SHP77 (cell line): ENCODE measurements around the gene CHPF2.

ENCODE experiments used
- DNase-seq, 2 experiments: peaks; one replicate each; lab custom pipeline; 2025; lab: John Stamatoyannopoulos, UW

Gene CHPF2

GRCh38 chr7:151264615-151265014 is 32.3 kb downstream of the CHPF2 start:
- DNase-seq = no peak

GRCh38 chr7:151265351-151265931 is 33.2 kb downstream of the CHPF2 start:
- no peak for DNase-seq

- DNase-seq = no peak
Measured at GRCh38 chr7:151269511-151269910, 37.2 kb downstream of the CHPF2 start.

GRCh38 chr7:151271699-151272355 is 39.5 kb downstream of the CHPF2 start:
- DNase-seq = no peak

GRCh38 chr7:151272405-151272804 is 40.1 kb downstream of the CHPF2 start:
- no peak for DNase-seq

- no peak for DNase-seq
Measured at GRCh38 chr7:151272877-151273276, 40.6 kb downstream of the CHPF2 start.

- no peak for DNase-seq
Measured at GRCh38 chr7:151273651-151274390, 41.5 kb downstream of the CHPF2 start.

GRCh38 chr7:151274396-151274795 is 42.1 kb downstream of the CHPF2 start:
- no peak for DNase-seq

GRCh38 chr7:151274936-151275812 is 42.9 kb downstream of the CHPF2 start:
- DNase-seq = no peak

- no peak for DNase-seq
Measured at GRCh38 chr7:151275813-151276577, 43.7 kb downstream of the CHPF2 start.

GRCh38 chr7:151276666-151277590 is 44.6 kb downstream of the CHPF2 start:
- peak; percentile 14 to 53 for DNase-seq

GRCh38 chr7:151277631-151278030 is 45.3 kb downstream of the CHPF2 start:
- DNase-seq = no peak

GRCh38 chr7:151278949-151279348 is 46.7 kb downstream of the CHPF2 start:
- DNase-seq = no peak

GRCh38 chr7:151279868-151280267 is 47.6 kb downstream of the CHPF2 start:
- no peak for DNase-seq

- DNase-seq = no peak
Measured at GRCh38 chr7:151280388-151281019, 48.2 kb downstream of the CHPF2 start.

- DNase-seq = no peak
Measured at GRCh38 chr7:151281686-151282085, 49.4 kb downstream of the CHPF2 start.

GRCh38 chr7:151282111-151282510 is 49.8 kb downstream of the CHPF2 start:
- DNase-seq = no peak

GRCh38 chr7:151283302-151283701 is 51.0 kb downstream of the CHPF2 start:
- no peak for DNase-seq

- DNase-seq = no peak
Measured at GRCh38 chr7:151286148-151286547, 53.9 kb downstream of the CHPF2 start.
